Stimulated activated CD8-positive, alpha-beta memory T cell treated with anti-CD3 and anti-CD28 coated beads, Interleukin-7, amount 100 ng/mL, for 24 hours (primary cell): ENCODE measurements around the gene RAD17.
"Not testable (repeated sequence)": the region's sequence is repeated elsewhere in the genome, so short reads cannot be mapped to it uniquely, and the experiment has no call there.

Source experiments
- DNase-seq: peaks from one replicate; pipeline ENCODE4 v3.0.0-alpha.2; 2020; ENCODE audit warnings: low read depth

Gene RAD17, protein sequence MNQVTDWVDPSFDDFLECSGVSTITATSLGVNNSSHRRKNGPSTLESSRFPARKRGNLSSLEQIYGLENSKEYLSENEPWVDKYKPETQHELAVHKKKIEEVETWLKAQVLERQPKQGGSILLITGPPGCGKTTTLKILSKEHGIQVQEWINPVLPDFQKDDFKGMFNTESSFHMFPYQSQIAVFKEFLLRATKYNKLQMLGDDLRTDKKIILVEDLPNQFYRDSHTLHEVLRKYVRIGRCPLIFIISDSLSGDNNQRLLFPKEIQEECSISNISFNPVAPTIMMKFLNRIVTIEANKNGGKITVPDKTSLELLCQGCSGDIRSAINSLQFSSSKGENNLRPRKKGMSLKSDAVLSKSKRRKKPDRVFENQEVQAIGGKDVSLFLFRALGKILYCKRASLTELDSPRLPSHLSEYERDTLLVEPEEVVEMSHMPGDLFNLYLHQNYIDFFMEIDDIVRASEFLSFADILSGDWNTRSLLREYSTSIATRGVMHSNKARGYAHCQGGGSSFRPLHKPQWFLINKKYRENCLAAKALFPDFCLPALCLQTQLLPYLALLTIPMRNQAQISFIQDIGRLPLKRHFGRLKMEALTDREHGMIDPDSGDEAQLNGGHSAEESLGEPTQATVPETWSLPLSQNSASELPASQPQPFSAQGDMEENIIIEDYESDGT

DNA sequence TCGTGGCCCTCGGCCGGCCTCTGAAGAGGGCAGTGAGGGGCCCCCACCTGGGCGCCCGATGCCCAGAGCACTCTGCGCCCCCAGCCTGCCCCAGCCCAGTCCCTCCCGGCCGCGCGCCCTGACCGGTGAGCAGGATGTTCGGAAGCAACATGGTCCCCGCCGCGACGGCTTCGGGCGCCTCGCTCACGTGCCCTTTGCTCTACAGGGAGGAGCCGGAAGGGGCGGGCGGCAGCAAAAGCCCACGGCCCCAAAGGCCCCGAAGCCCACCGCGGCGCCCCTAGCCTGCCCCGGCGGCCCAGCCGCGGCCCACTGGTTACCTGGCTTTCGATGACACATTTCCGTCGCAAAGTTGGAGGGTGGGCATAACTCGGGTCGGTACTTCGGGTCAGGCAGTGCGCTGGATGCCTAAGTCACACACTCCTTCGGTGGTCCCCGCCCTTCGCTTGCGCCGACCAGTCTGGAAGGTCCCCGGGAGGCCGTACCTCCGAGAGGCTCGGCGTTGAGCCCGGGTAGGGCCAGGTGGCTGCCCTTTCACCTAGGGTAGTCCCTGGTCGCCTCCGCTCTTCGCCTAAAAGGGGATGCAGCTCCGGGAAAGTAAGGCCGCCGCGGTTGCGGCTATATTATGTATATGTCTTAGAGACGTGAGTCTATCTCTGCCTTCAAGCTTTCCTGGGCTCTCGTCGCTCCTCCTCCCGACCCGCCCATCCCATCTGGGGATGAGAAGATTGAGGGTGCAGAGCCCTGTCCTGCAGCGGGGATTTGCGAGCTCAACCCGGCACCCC, at the start of gene RAD17, which contains the start of the genes AK6 and TAF9:
TSS of gene RAD17 (plus strand) at position 479 of the 782 bp plus-strand sequence. CDS start 2,391 bp downstream, outside the sequence.
TSS of gene AK6 (minus strand) at position 181 of the 782 bp plus-strand sequence. CDS start at position 151, 30 bp downstream.
TSS of gene TAF9 (minus strand) at position 181 of the 782 bp plus-strand sequence. CDS start 3,783 bp downstream, outside the sequence.
- DNase-seq: peak; percentile 88

DNA sequence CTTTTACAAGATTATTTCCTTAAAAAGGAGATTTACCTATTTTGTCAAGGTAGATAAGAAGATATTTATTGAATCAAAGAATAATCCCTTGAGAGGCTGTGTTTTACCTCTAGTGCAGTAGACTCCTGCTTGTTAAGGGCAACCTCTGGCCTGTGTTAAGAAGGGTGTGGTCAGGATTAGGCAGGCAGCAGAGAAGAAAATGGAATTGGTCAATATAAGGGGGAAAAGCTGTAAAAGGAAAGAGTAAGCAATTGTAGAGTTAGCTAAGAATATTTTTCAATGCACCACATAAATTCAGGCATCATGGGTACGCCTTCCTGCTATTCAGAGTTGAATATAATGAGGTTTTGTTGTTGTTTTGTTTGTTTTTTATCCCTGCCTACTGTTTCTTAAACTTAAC, 43.3 kb upstream of the RAD17 start:
- DNase-seq: no peak

DNA sequence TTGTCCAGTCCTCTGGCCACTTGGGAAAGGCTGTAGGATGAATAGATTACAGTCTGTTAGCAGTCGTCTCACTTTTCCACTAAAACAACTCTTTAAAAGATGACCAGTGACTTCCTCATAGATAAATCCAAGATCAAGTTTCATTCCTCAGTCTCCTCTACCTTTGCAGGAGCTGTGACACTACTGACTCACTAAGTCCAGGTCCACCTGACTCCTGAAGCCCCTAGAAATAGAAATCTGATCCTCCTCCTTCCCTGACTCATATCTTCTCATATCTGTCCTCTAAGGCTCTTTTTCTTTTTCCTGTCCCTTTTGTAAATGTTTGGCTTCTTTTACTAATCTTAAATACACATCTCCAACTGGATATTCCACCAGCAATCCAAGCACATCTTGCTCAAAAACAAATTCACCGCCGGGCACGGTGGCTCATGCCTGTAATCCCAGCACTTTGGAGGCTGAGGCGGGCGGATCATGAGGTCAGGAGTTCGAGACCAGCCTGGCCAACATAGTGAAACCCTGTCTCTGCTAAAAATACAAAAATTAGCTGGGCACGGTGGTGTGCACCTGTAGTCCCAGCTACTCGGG, 39.6 kb upstream of the RAD17 start:
- no peak for DNase-seq

DNA sequence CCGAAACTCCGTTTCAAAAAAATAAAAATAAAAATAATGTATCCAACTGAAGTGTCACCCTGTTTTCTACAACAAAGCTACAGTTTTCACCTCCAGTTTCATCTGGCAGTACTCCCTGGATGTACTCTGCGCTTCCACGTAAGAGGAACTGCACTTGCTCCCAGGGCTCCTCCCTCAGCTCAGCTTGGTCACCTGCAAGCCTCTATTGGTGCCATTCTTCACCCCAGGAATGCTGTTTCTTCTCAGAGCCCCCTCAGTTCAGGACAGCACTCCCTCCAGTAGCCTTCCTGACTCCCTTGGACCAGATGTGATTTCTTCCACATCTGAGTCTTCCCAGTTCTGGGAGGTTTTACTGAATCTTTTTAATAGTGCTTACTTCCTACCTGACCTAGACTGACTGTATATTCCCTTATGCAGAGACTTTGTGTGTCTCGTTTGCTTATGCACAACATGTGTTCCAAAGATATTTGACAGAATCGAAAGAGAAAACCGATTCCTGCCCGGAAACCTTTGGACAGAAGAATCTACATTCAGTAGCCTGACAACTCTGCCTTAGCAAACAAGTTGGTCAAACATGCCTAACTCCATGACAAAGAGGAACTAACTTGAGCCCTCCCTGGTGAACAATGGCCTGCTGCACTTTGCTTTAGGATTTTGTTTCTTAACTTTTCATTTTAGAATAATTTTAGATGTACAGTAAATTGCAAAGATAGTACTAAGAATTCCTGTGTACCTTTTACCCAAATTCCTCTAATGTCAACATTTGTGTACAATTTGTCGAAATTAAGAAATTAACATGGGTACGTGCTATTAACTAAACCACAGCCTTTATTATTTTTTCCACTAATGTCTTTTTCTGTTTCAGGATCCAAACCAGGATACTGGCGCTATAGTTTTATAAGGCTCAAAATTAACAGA, 37.8 kb upstream of the RAD17 start:
- DNase-seq: no peak

DNA sequence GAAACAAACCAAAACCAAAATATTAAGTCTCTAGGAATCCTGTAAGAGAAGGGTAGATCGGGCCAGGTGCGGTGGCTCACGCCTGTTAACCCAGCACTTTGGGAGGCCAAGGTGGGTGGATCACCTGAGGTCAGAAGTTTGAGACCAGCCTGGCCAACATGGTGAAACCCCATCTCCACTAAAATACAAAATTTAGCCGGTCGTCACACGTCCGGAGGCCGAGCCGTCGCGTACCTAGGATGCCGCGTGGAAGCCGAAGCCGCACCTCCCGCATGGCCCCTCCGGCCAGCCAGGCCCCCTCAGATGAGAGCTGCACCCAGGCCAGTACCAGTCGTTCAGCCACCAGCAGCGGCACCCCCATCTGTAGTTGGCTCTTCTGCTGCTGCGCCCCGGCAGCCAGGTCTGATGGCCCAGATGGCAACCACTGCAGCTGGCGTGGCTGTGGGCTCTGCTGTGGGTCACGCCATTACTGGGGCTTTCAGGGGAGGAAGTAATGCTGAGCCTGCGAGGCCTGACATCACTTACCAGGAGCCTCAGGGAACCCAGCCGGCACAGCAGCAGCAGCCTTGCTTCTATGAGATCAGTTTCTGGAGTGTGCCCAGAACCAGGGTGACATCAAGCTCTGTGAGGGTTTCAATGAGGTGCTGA, 35.8 kb upstream of the RAD17 start:
- DNase-seq: not testable (repeated sequence)

DNA sequence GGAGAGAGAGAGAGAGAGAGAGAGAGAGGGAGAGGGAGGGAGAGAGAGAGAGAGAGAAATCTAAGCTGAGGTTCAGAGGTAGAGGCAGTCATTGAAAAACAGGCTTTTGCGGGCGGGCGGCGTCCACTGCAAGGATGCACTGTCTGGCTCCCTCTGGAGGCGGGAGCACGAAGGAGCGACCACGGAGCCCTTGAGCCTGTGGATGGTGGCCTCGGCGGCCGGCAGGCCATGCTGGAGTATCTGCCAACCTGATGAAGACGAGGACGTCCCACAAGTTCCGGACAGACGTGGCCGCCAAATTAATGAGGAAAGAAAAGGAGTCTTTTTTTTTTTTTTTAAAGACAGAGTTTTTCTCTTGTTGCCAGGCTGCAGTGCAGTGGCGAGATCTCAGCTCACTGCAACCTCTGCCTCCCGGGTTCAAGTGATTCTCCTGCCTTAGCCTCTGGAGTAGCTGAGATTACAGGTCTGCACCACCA, 34.8 kb upstream of the RAD17 start:
- DNase-seq: peak; percentile 35

DNA sequence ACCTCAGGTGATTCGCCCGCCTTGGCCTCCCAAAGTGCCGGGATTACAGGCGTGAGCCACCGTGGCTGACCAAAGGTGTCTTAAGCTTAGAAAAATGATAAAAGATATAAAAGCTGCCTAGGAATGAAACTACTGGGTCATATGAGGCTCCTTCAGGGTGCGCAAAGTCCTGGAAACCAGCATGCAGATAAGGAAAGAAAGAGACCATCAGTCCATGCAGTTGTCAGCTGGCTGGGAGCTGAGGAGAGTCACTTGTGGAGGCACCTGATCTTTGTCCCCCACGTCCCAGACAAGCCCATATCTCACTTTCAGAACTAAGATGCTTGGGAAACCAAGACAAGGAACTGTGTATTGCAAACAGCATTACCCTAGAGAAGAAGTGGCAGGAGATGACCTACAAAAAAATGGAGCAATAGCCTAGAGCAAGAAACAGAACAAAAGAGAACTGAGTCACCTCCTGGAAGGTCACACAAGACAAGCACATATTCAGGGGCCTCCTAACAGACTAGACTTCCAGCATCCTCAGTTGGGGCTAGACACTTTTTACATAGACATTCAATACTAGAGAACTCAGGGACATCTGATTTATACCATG, 34.2 kb upstream of the RAD17 start:
- no peak for DNase-seq

DNA sequence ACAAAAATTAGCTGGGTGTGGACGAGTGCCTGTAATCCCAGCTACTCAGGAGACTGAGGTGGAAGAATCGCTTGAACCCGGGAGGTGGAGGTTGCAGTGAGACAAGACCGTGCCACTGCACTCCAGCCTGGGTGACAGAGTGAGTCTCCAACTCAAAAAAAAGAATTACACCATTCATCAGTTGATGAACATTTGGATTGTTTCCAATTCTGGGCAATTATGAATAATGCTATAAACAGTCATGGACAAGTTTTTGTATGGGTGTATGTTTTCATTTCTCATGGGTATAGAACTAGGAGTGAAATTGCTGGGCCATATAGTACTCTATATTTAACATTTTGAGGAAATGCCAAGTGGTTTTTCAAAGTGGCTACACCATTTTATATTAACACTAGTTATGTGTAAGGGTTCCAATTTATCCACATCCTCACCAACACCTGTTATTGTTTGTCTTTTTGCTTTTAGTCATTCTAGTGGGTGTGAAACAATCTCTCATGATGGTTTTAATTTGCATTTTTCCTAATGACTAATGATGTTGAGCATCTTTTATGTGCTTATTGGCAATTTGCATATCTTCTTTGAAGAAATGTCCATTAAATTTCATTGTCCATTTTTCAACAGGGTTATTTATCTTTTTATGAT, 28.0 kb upstream of the RAD17 start:
- DNase-seq: no peak

DNA sequence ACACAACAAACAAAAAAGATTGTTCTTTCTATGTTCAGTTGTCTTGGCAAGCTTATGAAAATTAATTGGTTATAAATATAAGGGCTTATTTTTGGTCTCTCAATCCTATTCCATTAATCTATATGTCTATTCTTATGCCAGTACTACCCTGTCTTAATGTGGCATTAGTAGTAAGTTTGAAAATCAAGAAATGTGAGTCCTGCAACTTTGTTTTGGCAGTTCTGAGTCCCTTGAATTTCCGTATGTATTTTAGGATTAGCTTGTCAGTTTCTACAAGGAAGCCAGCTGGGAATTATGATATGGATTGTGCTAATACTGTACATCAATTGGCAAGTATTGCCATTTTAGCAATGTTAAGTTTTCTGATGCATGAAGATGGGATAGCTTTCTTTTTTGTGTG, 26.5 kb upstream of the RAD17 start:
- no peak for DNase-seq

DNA sequence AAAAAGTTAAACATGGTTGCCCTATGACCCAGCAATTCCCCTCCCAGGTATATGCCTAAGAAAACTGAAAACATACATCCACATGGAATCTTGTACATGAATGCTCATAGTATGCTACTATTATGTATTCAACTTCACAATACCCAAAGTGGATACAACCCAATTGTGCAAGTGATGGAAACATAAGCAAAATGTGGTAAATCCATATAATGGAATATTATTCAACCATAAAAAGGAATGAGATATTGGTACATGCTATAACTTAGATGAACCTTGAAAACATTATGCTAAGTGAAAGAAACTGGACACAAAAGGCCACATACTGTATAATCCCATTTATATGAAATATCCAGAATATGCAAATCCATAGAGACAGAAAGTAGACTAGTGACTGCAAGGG, 19.0 kb upstream of the RAD17 start:
- no peak for DNase-seq

DNA sequence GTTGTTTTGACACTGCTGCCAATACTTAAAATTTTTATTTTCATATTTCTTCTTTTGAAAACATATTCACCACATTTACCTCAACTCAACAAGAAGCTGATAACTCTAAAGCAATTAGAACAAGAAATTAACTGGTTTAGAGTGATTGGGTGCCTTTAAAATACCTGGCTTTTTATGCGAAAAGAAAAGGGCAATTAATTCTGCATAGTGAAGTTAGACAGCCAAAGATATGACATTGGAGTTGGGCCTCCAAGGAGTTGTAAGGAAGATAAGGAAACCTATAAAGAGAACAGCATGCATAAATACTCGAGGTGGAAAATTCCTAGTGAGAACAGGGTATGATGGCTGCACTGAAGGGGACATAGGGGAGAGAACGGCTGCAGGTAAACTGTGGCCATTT, 9.9 kb upstream of the RAD17 start:
- no peak for DNase-seq

DNA sequence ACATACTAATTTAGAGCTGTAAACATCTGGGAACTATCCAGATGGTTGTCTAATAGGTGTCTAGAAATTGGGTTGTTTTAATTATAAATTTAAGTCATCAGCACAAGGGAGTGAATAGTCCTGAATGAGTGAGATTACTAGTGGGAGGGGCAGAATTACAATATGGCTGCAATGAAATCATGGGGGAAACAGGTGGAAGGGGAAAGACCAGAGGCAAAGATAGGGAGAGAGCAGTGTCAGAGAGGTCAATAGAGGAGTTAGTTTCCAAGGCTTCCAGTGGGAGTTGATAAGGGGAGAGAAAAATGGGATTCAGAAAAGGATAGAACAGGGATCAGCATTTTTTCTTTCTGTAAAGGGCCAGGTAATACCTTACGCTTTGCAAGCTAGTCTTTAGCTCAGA, 9.2 kb upstream of the RAD17 start:
- no peak for DNase-seq

DNA sequence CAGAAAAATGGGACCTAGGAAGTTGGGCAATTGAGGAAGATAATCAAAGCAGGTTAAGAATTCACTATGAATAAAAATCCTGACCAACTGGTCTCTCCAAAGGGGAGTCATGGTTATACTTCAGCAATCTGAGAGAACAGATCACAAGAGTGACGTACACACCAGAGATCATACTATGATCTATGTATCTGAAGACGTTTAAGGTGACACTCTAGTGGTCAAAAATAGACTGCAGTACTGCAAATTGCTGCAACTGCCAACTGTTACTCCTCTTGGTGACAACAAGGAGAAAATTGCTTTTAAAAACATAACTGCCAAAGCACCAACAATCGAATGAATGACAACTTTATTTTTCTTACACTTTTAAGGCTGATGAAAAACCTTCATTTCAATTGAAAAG, 5.2 kb upstream of the RAD17 start:
- no peak for DNase-seq

DNA sequence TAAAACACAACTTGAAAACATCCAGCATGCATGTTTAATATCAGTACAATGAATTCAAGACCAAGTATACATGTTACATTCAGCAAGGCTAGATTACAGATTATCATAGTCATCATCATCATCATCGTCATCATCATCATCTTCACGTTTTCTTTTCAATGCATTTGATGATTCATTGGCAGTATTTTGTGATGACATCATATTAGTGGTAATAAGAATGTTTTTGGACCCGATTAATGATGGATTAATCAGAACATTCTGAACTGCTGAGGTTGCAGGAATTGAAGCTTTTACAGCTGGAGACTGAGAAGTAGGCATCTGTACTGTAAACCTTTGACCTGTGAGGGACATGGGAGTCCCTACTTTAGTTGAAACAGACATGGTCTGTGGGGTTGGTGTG, 4.8 kb upstream of the RAD17 start:
- no peak for DNase-seq

DNA sequence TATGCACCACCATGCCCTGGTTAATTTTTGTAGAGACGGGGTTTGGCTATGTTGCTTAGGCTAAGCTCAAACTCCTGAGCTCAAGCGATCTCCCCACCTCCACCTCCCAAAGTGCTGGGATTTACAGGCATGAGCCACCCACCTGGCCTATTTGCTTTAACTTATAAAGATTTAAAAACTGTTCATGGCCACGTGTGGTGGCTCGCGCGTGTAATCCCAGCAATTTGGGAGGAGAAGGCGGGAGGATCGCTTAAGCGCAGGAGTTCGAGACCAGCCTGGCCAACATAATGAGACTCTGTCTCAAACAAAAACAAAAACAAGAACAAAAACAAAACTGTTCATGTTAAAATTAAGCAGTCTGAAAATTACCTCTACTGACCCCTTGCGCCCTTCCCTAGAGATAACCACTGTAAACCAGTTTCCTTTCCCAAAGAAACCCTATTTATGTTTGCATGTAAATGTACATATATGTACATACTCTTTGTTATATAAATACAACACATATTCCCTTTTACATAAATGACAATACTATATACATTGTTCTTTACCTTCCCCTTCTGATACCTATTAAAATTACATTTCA, 1.8 kb upstream of the RAD17 start:
- DNase-seq: no peak

DNA sequence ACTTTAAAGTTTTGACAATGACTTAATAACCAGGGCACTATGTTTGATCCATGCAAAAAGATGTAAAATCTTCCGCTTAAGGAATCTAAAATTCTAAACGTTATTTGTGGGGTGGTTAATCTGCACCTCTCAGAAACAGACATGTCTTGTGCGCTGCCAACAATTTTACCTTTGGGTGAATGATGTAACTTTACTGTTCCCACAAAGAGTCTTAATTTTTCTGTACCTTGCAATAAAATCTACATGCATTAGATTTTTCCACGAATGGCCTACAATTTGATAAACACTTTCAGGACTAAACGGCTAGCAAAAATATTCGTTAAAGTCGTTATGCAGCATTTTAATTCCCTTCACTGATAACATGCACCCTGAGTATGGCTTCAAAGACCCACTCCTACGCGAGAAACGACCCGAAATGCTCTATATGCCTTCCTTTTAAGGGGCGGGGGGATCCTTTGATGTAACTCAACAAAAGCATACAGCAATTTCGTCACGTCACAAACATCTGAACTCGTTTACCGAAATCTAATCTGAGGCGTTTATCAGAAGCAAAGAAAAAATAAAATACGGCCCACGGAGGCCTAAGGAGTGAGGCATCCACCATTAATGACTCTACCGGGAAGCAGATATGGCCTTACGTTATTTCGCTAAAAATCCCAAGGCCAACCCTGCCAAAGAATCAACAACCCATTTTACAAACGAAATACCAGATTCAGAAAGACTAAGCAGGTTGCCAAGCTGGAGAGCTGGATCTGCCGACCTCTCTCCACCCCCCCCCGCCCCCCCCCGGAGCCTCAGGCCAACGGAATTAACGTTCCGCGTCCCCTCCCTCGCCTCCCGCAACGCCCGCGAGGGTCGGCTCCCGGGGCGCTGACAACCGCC, 919 bp upstream of the RAD17 start:
- no peak for DNase-seq

DNA sequence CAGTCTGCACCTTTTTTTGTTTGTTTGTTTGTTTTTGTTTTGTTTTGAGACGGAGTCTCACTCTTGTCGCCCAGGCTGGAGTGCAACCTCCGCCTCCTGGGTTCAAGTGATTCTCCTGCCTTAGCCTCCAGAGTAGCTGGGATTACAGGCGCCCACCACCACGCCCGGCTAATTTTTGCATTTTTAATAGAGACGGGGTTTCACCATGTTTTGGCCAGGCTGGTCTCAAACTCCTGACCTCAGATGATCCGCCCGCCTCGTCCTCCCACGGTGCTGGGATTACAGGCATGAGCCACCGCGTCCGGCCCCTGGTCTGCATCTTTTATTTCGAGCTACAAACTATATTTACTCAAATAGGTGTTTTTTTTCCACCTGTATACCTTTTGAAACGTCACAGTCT, 717 bp downstream of the RAD17 start:
- not testable (repeated sequence) for DNase-seq

DNA sequence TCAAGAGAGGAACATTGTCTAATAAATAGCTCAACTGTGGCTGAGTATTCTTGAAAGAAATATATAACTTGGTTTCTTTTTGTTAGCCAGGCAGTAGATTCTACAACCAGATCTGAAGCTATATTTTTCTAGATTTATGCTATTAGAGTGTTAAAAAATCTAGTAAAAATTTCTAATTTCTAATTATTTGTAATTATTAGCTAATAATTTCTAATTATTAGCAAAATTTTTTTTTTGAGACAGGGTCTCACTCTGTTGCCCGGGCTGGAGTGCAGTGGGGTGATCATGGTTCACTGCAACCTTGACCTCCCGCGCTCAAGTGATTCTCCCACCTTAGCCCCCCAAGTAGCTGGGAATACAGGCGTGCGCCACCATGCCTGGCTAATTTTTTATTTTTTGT, 2.8 kb downstream of the RAD17 start:
- no peak for DNase-seq
